ENCODE data around the gene TLX3.

TLX3 gene

GRCh38 chr5:171268700-171269620 is 40.1 kb upstream of the TLX3 start:
- TF ChIP-seq EP300 (IDR thresholded peaks at IDR 0.05; ENCODE audit: borderline replicate concordance): no peak
- no peak for TF ChIP-seq YY1 (IDR thresholded peaks at IDR 0.05; ENCODE audit: low read depth)
- no peak for TF ChIP-seq USF1 (IDR thresholded peaks at IDR 0.05)
- TF ChIP-seq CREB1 (IDR thresholded peaks at IDR 0.05; ENCODE audit: low read depth): no peak
- TF ChIP-seq RAD21 (IDR thresholded peaks at IDR 0.05; ENCODE audit: low read depth): no peak
- no peak for TF ChIP-seq NFIC (IDR thresholded peaks at IDR 0.05)
- no peak for TF ChIP-seq REST (IDR thresholded peaks at IDR 0.05; ENCODE audit: low read depth)
- no peak for TF ChIP-seq TCF12 (IDR thresholded peaks at IDR 0.05; ENCODE audit: low read depth)
- TF ChIP-seq ZBTB7A (IDR thresholded peaks at IDR 0.05; ENCODE audit: low read depth): no peak
- no peak for TF ChIP-seq EGR1 (IDR thresholded peaks at IDR 0.05)
- TF ChIP-seq CEBPB (IDR thresholded peaks at IDR 0.05): no peak
- TF ChIP-seq TAF1 (IDR thresholded peaks at IDR 0.05; ENCODE audit: low read depth): no peak
- no peak for TF ChIP-seq TEAD4 (IDR thresholded peaks at IDR 0.05)
- no peak for TF ChIP-seq FOXM1 (IDR thresholded peaks at IDR 0.05; ENCODE audit: borderline replicate concordance, low read depth)
- no peak for TF ChIP-seq MAX (IDR thresholded peaks at IDR 0.05)

- TF ChIP-seq ZBTB7A (IDR thresholded peaks at IDR 0.05; ENCODE audit: low read depth) (no peak), RAD21 (IDR thresholded peaks at IDR 0.05; ENCODE audit: low read depth) (no peak), USF1 (IDR thresholded peaks at IDR 0.05) (no peak), NFIC (IDR thresholded peaks at IDR 0.05) (no peak), TEAD4 (IDR thresholded peaks at IDR 0.05) (no peak), TAF1 (IDR thresholded peaks at IDR 0.05; ENCODE audit: low read depth) (no peak), CREB1 (IDR thresholded peaks at IDR 0.05; ENCODE audit: low read depth) (no peak), EP300 (IDR thresholded peaks at IDR 0.05; ENCODE audit: borderline replicate concordance) (no peak), TCF12 (IDR thresholded peaks at IDR 0.05; ENCODE audit: low read depth) (no peak), CEBPB (IDR thresholded peaks at IDR 0.05) (no peak), REST (IDR thresholded peaks at IDR 0.05; ENCODE audit: low read depth) (no peak), YY1 (IDR thresholded peaks at IDR 0.05; ENCODE audit: low read depth) (no peak), EGR1 (IDR thresholded peaks at IDR 0.05) (no peak), MAX (IDR thresholded peaks at IDR 0.05) (no peak), FOXM1 (IDR thresholded peaks at IDR 0.05; ENCODE audit: borderline replicate concordance, low read depth) (no peak)
Observed at GRCh38 chr5:171269717-171270116, 39.3 kb upstream of the TLX3 start.

- TF ChIP-seq CREB1 (IDR thresholded peaks at IDR 0.05; ENCODE audit: low read depth) (no peak), RAD21 (IDR thresholded peaks at IDR 0.05; ENCODE audit: low read depth) (no peak), REST (IDR thresholded peaks at IDR 0.05; ENCODE audit: low read depth) (no peak), YY1 (IDR thresholded peaks at IDR 0.05; ENCODE audit: low read depth) (no peak), NFIC (IDR thresholded peaks at IDR 0.05) (no peak), EP300 (IDR thresholded peaks at IDR 0.05; ENCODE audit: borderline replicate concordance) (no peak), EGR1 (IDR thresholded peaks at IDR 0.05) (no peak), ZBTB7A (IDR thresholded peaks at IDR 0.05; ENCODE audit: low read depth) (no peak), TCF12 (IDR thresholded peaks at IDR 0.05; ENCODE audit: low read depth) (no peak), USF1 (IDR thresholded peaks at IDR 0.05) (no peak), FOXM1 (IDR thresholded peaks at IDR 0.05; ENCODE audit: borderline replicate concordance, low read depth) (no peak), TEAD4 (IDR thresholded peaks at IDR 0.05) (no peak), CEBPB (IDR thresholded peaks at IDR 0.05) (no peak), MAX (IDR thresholded peaks at IDR 0.05) (no peak), TAF1 (IDR thresholded peaks at IDR 0.05; ENCODE audit: low read depth) (no peak)
Observed at GRCh38 chr5:171270136-171270535, 38.9 kb upstream of the TLX3 start.

Measured in Ishikawa (cell line).